CD4-positive, alpha-beta T cell treated with Interleukin-2 at 100 ng/mL for 4 hours (primary cell): ENCODE measurements around the gene DEFB127.
"Not testable (repeated sequence)": the region's sequence is repeated elsewhere in the genome, so short reads cannot be mapped to it uniquely, and the experiment has no call there.

ENCODE experiments used
- DNase-seq: peaks from one replicate; pipeline ENCODE4 v3.0.0-alpha.2; 2020; ENCODE audit warnings: low spot score

The DEFB127 gene, protein sequence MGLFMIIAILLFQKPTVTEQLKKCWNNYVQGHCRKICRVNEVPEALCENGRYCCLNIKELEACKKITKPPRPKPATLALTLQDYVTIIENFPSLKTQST

DNA sequence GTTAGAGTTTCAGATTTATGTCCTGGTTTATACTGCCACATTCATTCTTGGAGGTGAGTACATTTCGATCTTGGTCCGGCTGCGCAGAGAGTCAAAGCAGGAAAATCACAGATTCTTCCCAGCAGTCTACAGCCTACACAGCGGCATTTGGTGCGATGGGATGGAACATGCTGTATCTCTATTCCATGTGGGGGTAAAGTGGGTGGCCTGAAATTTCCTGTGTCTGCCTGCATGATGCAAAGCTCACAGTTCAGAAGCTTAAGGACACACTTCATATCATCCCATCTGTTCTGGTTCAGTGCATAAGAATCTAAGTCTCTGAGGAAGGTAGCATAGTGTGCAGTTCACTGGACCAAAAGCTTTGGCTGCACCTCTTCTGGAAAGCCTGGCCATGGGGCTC, at the start of gene DEFB127:
TSS of gene DEFB127 (plus strand) at position 301 of the 400 bp plus-strand sequence. CDS start at position 392, 91 bp downstream.
- no peak for DNase-seq

DNA sequence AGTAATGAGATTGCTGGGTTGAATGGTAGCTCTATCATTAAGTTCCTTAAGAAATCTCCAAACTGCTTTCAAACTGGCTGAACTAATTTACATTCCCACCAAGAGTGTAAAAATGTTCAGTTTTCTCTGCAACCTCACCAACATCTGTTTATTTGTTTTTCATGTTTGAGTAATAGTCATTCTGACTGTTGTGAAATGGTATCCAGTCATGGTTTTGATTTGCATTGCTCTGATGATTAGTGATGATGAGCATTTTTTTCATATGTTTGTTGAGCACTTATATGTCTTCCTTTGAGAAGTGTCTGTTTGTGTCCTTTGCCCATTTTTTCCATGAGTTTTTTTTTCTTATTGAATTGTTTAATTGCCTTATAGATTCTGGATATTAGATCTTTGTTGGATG, 44.9 kb upstream of the DEFB127 start:
- DNase-seq, result no peak

DNA sequence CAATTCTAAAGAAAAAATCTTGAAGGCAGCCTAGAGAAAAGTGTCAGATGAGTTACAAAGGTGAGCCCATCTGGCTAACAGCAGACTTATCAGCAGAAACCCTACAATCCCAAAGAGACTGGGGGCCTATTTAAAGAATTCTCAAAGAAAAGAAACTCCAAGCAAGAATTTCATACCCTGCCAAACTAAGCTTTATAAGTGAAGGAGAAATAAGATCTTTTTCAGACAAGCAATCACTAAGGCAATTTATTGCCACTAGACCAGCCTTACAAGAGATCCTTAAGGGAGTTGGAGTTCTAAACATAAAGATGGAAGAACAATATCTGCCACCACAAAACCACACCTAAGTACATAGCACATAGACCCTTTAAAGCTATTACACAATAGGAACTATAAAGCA, 39.7 kb upstream of the DEFB127 start:
- DNase-seq, result no peak

DNA sequence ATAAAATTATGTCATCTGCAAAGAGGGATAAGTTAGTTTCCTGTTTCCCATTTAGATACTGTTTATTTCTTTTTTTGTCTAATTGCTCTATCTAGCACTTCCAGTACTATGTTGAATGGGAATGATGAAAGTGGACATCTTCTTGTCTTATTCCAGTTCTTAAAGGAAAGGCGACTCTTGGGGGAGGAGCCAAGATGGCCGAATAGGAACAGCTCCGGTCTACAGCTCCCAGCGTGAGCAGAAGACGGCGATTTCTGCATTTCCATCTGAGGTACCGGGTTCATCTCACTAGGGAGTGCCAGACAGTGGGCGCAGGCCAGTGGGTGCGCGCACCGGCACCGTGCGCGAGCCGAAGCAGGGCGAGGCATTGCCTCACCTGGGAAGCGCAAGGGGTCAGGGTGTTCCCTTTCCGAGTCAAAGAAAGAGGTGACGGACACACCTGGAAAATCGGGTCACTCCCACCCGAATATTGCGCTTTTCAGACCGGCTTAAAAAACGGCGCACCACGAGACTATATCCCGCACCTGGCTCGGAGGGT, 27.4 kb upstream of the DEFB127 start:
- not testable (repeated sequence) for DNase-seq

DNA sequence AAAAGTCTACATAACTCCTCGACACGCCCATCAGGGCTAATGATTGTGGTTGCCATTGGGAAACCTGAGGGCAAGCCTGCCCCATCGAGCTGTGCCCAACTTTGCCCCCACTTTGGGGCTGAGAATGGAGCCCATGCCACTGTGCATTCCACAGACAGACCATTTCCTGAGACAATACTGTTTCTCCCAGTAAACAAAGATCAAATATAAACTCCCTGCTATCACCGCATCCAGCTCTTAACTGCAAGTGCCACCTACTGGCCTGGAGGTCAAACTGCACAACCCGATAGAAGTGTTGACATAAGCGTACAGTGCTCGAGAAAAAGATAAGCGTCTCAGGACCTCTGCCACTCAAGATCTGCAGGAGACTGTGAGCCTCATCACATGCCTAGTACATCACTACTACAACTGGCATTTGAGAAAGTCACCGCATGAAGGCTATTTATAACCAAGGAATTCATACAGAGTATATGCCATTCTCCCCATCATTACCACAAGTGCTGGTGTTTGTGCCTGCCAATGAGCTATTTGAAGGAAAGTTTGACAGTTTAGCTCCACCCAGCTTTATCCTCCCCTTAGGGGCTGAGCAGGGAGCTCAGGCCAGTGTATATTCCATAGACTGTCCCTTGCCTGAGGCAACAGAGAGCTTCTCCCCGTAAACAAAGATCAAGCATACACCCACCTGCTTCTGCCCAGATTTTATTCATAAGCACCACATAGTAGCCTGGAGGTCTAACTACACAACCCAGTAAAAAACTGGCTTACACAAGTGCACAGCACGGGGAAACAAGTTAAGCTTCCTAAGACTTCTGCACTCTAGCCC, 19.4 kb upstream of the DEFB127 start:
- no peak for DNase-seq

DNA sequence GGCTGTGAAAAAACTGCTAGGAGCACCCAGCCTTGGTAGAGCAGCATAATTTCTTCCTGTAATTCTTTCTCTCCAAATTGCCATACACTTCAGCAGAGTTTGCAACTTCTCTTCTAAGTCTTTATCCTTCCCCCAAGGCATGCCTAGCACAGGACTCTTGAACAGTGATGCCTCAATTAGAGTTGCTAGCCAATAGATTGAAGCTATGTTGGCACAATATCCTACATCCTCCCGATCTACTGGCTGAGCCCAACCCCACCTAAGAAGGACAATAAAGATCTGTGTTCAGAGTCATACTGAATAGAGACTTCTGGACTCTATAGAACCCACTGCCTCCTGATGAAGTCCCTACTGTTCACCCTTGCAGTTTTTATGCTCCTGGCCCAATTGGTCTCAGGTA, 15.0 kb upstream of the DEFB127 start, which contains the start of gene DEFB126:
TSS of gene DEFB126 (plus strand) at position 301 of the 400 bp plus-strand sequence. CDS start at position 340, 39 bp downstream.
- no peak for DNase-seq

DNA sequence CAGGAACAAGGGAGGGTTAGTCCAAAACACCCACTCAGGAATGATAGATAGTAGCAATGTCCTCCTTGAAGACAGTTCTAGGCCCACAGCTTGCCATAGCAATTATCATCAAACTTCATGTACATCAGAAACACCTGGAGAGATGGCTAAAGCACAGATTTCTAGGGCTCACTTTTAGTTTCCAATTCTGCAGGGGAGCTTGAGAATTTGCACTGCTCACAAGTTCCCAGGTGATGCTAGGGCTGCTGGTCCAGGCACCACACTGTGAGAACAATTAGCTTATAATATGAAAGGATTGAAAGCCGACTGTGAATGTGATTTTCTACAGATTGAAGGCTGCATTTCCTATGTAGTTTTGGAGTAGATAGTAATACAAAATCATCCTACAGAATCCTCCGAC, 11.4 kb upstream of the DEFB127 start:
- DNase-seq, result no peak

DNA sequence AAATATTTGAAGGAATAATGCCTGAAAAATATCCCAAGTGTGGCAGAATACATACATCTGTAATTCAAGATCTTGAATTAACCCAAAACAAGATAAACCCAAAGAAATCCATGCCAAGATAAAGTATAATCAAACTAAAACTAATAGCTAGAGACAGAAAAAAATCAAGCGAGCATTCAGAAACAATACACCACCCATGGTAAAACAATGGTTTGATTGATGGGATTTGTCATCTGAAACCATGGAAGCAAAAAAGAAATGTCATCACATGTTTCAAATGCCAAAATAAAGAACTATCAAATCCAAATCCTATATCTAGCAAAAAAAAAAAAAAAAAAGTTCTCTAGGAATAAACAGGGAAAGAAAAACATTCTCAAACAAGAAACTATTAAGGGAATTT, 5.1 kb upstream of the DEFB127 start:
- no peak for DNase-seq

DNA sequence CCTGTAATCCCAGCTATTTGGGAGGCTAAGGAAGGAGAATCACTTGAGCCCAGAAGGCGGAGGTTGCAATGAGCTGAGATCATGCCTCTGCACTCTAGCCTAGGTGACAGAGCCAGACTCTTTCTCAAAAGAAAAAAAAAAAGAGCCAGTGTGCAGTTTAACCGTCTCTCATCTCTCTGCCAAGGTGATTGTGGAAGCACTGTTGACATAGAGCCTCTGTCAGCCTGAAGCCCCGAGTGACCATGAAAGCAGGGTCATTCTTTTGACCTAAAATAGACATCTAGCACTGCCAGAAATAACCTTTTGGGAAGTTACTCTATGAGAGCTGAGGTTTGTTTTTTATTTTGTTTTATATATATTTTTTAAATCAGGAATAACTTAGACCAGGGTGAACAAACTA, 7.4 kb downstream of the DEFB127 start:
- no peak for DNase-seq

DNA sequence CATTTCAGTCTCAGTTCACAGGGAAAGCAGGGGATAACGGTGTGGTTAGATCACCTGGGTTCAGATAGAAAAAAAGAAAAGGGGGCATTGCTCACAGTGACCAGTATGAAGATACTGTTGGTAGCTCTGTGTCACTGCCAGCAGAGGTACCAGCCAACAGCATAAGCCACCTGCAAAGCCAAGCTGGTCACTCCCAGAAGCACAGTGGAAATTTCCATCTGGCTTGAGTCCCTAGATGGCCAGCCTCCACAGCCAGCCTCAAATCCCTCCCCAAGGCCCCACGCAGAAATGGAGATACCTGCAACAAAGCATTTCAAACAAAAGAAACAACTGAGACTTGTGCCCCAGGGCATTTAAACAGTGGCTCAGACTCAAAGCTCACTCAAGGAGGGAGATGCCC, 11.6 kb downstream of the DEFB127 start:
- DNase-seq, result no peak

DNA sequence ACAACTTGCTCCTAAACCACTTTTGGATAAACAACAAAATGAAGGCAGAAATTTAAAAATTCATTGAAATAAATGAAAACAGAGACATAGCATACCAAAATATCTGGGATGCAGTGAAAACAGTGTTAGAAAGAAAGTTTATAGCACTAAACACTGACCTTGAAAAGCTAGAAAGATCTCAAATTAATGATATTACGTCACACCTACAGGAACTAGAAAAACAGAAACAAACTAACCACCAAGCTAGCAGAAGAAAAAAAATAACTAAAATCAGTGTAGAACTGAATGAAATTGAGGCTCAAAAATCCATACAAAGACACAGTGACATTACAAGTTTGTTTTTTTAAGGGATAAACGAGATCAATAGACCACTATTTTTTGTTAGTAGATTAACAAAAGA, 27.0 kb downstream of the DEFB127 start:
- no peak for DNase-seq

DNA sequence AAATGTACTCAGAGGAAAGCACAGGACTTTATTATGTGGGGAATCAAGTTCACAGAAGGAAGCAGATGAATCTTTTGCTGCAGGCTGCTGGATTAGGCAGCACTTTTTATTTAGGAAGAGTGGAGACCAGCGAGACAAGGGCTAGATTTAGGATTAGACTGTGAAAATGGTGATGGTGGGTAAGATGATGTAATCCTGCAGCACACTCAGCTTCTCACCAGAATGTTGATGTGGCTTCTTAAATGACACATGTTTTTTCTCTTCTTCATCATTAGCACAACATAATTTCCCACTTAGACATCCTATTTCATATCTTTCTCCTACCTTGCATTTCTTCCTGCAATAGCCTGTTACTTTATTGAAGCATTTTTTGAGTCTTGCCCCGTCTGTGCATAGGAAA, 30.5 kb downstream of the DEFB127 start:
- DNase-seq, result no peak

DNA sequence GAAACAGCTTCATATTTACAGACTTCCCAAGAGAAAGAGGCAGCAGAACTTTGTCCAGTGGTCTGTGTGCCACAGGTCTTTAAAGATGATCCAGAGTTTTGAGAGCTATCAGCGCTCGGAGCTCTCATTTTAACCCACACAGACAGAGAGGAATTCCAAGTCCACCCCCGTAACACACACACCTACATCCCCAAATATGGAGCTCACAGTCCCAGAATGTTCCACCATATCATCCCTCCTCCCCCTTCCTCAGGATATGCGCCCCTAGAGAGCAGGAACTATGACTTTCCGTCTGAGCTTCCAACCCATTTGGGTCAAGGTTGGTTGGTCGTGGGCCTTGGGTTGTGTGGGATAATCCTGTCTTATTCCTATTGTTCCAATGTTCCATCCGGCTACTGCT, 32.4 kb downstream of the DEFB127 start, which contains the start of gene DEFB128:
TSS of gene DEFB128 (minus strand) at position 101 of the 400 bp plus-strand sequence. CDS start at position 13, 88 bp downstream.
- no peak for DNase-seq

DNA sequence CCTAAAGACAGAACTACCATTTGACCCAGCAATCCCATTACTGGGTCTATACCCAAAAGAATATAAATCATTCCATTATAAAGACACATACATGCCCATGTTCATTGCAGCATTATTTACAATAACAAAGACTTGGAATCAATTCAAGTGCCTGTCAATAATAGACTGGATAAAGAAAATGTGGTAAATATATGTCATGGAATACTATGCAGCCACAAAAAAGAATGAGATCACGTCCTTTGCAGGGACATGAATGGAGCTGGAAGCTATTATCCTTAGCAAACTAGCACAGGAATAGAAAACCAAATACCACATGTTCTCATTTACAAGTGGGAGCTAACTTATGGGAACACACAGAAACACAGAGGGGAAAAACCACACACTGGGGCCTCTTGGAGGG, 41.0 kb downstream of the DEFB127 start:
- no peak for DNase-seq

DNA sequence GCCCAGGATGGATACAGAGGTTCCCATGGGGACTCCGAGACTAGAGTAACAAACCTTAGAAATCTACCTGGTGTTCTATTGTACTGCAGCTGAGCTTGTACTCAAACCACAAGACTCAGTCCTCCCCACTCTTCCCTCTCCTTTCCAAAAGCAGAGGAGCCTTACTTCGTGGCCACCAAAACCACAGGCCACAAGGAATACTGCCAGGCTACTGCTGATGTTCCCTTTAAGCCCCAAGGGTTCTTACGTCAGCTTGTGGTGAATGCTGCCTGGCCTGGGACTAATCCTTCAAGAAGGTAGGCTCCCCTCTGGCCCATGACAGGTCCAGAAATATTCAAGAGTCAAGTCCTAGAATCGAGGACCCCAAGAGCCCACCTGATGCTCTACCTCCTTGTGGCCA, 42.7 kb downstream of the DEFB127 start:
- no peak for DNase-seq

DNA sequence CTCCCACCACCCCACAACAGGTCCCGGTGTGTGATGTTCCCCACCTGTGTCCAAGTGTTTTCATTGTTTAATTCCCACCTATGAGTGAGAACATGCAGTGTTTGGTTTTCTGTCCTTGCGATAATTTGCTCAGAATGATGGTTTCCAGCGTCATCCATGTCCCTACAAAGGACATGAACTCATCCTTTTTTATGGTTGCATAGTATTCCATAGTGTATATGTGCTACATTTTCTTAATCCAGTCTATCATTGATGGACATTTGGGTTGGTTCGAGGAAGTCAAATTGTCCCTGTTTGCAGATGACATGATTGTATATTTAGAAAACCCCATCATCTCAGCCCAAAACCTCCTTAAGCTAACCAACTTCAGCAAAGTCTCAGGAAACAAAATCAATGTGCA, 46.4 kb downstream of the DEFB127 start:
- DNase-seq, result not testable (repeated sequence)
